ENCODE measurements around the gene CDK12. TPM values are rescaled to one million over a fixed set of nuclear protein-coding genes. Genes with fewer than 3 reads are reported as not detected.

The CDK12 gene
- total RNA-seq, 4 donors from 2014 or later: 10.6 to 20.9 (median 14.2) TPM

DNA sequence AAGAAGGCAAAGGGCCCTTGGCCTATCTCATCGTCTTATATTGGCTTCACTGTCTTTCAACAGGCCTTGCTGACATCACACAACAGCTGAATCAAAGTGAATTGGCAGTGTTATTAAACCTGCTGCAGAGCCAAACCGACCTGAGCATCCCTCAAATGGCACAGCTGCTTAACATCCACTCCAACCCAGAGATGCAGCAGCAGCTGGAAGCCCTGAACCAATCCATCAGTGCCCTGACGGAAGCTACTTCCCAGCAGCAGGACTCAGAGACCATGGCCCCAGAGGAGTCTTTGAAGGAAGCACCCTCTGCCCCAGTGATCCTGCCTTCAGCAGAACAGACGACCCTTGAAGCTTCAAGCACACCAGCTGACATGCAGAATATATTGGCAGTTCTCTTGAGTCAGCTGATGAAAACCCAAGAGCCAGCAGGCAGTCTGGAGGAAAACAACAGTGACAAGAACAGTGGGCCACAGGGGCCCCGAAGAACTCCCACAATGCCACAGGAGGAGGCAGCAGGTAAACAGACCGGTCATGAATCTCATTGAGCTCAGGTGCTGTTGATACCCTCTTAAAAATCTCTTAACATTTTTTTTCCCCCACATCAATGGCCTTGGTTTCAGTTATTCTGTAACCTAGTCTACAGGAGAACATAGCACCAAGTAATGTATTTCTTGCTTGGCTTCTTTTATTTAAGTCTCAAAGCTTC, 64.7 kb downstream of the CDK12 start:
- no peaks in the 10 kb centered on the region for H3K4me1 ChIP-seq
- H3K4me3 ChIP-seq: no peak overlapping the region
- ATAC-seq: no peak
- intact Hi-C loops (cut with DNase I; ENCODE audit: low total_unique reads) (no loop called here), in situ Hi-C loops (cut with MboI; ENCODE audit: low sequenced_read_pairs in 4 of 4) (no loop called here)
- no peaks in the 10 kb centered on the region for H3K9me3 ChIP-seq
- no peak overlapping the region for H3K27ac ChIP-seq
- H3K27me3 ChIP-seq: no peaks in the 10 kb centered on the region
- TF ChIP-seq, protein P1, sequence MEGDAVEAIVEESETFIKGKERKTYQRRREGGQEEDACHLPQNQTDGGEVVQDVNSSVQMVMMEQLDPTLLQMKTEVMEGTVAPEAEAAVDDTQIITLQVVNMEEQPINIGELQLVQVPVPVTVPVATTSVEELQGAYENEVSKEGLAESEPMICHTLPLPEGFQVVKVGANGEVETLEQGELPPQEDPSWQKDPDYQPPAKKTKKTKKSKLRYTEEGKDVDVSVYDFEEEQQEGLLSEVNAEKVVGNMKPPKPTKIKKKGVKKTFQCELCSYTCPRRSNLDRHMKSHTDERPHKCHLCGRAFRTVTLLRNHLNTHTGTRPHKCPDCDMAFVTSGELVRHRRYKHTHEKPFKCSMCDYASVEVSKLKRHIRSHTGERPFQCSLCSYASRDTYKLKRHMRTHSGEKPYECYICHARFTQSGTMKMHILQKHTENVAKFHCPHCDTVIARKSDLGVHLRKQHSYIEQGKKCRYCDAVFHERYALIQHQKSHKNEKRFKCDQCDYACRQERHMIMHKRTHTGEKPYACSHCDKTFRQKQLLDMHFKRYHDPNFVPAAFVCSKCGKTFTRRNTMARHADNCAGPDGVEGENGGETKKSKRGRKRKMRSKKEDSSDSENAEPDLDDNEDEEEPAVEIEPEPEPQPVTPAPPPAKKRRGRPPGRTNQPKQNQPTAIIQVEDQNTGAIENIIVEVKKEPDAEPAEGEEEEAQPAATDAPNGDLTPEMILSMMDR (IDR thresholded peaks at IDR 0.05 in 4 of 5, conservative IDR thresholded peaks at IDR 0.05 in 1 of 5): no peak
- TF ChIP-seq POLR2A (IDR thresholded peaks at IDR 0.05): no peak
- no peak for DNase-seq
- H3K36me3 ChIP-seq: peaks cover 0 to 97% of the 10 kb centered on the region in 2 donors

DNA sequence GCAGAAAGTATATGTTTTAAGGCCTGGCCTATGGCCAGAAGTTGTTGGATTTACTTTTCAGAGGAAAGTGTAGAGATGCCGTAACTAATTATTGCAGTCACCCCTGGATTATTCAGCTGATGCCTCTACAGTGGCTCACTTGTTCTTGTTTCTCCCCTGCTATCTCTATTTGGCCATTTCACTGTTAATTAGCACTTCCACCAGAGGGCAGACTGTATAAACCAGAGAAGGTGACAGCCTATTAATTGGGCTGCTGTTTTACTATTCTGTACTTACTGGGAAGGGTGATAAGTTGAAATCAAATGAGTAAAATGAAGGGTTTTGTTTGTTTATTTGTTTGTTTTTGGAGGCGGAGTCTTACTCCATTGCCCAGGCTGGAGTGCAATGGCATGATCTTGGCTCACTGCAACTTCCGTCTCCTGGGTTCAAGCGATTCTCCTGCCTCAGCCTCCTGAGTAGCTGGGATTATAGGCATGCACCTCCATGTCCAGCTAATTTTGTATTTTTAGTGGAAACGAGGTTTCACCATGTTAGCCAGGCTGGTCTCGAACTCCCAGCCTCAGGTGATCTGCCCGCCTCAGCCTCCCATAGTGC, 66.0 kb downstream of the CDK12 start:
- ATAC-seq (no peak), DNase-seq (no peak)
- H3K36me3 ChIP-seq: peaks cover 0 to 90% of the 10 kb centered on the region in 2 donors
- no peaks in the 10 kb centered on the region for H3K27me3 ChIP-seq
- H3K9me3 ChIP-seq: no peaks in the 10 kb centered on the region
- intact Hi-C loops (cut with DNase I; ENCODE audit: low total_unique reads) (no loop called here), in situ Hi-C loops (cut with MboI; ENCODE audit: low sequenced_read_pairs in 4 of 4) (no loop called here)
- H3K27ac ChIP-seq: no peak overlapping the region
- no peak overlapping the region for H3K4me3 ChIP-seq
- no peaks in the 10 kb centered on the region for H3K4me1 ChIP-seq
- TF ChIP-seq, protein P1 (IDR thresholded peaks at IDR 0.05 in 4 of 5, conservative IDR thresholded peaks at IDR 0.05 in 1 of 5): peak in 2 of 5 experiments; percentile 12 to 16
- no peak for TF ChIP-seq POLR2A (IDR thresholded peaks at IDR 0.05)

- TF ChIP-seq, protein P1 (IDR thresholded peaks at IDR 0.05 in 4 of 5, conservative IDR thresholded peaks at IDR 0.05 in 1 of 5): no peak
- TF ChIP-seq POLR2A (IDR thresholded peaks at IDR 0.05): no peak
- Histone ChIP-seq H3K36me3 (peaks cover 0 to 70% of the 10 kb centered on the region in 2 donors), H3K27me3 (no peaks in the 10 kb centered on the region), H3K27ac (no peak overlapping the region), H3K4me1 (no peaks in the 10 kb centered on the region), H3K4me3 (no peak overlapping the region), H3K9me3 (no peaks in the 10 kb centered on the region)
- DNase-seq (no peak), ATAC-seq (no peak)
- in situ Hi-C loops (cut with MboI; ENCODE audit: low sequenced_read_pairs in 4 of 4) (no loop called here), intact Hi-C loops (cut with DNase I; ENCODE audit: low total_unique reads) (no loop called here)
Measured at GRCh38 chr17:39529455-39529854, 68.2 kb downstream of the CDK12 start.

- Histone ChIP-seq H3K4me3 (no peak overlapping the region), H3K27me3 (no peaks in the 10 kb centered on the region), H3K4me1 (no peaks in the 10 kb centered on the region), H3K36me3 (peaks cover 0 to 60% of the 10 kb centered on the region in 2 donors), H3K27ac (no peak overlapping the region), H3K9me3 (no peaks in the 10 kb centered on the region)
- intact Hi-C loops (cut with DNase I; ENCODE audit: low total_unique reads): no loop called here
- ATAC-seq (no peak), DNase-seq (no peak)
- TF ChIP-seq POLR2A (IDR thresholded peaks at IDR 0.05): no peak
- TF ChIP-seq, protein P1 (IDR thresholded peaks at IDR 0.05 in 4 of 5, conservative IDR thresholded peaks at IDR 0.05 in 1 of 5): no peak
- in situ Hi-C loops (cut with MboI; ENCODE audit: low sequenced_read_pairs in 4 of 4): no loop called here
Measured at GRCh38 chr17:39530513-39530912, 69.2 kb downstream of the CDK12 start.

Measured in gastrocnemius medialis (tissue), 4 donors.